AG10803 (cell line): ENCODE data around the gene ST7.

Experiments
- DNase-seq: peaks from one replicate; pipeline ENCODE4 v3.0.0; 2010; ENCODE audit warnings: low read depth
- H3K4me3 ChIP-seq: 2 replicates; pipeline ENCODE4 v1.5.1; 2011; ENCODE audit warnings: mild to moderate bottlenecking, low read length, control low read depth
- TF ChIP-seq, protein P1 (sequence below): conservative IDR thresholded peaks from 2 replicates; pipeline ENCODE4 v1.5.1; 2011; ENCODE audit warnings: mild to moderate bottlenecking, low read length, control low read depth, inconsistent platforms

Gene ST7

DNA sequence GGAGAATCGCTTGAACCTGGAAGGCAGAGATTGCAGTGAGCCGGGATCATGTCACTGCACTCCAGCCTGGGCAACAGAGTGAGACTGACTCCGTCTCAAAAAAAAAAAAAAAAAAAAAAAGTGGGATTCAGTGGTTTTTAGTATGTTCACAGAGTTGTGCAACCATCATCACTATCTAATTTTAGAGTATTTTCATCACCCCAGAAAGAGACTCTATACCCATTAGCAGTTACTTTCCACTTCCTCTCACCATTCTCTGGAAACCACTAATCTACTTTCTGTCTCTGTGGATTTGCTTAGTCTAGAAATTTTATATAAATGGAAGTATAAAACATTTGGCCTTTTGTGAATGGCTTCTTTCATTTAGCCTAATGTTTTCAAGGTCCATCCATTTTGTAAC, 113.4 kb downstream of the ST7 start:
- TF ChIP-seq, protein P1, sequence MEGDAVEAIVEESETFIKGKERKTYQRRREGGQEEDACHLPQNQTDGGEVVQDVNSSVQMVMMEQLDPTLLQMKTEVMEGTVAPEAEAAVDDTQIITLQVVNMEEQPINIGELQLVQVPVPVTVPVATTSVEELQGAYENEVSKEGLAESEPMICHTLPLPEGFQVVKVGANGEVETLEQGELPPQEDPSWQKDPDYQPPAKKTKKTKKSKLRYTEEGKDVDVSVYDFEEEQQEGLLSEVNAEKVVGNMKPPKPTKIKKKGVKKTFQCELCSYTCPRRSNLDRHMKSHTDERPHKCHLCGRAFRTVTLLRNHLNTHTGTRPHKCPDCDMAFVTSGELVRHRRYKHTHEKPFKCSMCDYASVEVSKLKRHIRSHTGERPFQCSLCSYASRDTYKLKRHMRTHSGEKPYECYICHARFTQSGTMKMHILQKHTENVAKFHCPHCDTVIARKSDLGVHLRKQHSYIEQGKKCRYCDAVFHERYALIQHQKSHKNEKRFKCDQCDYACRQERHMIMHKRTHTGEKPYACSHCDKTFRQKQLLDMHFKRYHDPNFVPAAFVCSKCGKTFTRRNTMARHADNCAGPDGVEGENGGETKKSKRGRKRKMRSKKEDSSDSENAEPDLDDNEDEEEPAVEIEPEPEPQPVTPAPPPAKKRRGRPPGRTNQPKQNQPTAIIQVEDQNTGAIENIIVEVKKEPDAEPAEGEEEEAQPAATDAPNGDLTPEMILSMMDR = no peak
- DNase-seq = no peak
- H3K4me3 ChIP-seq = no peak overlapping the region

DNA sequence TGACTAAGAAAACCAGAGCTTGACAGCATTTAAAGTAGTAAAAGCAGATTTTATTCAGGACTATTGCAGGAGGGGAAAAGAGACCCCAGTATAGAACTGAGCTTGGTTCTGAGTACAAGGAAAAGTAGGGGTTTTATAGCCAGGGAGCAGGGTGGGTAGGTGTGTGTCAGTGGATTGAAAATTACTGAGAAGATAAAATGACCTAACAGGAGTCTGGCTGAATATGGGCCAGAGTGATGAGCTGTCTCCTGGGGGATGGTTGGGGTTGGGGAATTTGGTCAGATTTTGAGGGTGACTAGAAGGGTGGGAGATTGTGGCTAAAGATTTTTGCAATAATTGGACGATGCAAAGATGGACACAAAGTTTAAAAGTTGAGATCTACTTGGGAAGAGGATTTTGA, 114.0 kb downstream of the ST7 start:
- TF ChIP-seq, protein P1 = no peak
- no peak for DNase-seq
- H3K4me3 ChIP-seq = no peak overlapping the region

DNA sequence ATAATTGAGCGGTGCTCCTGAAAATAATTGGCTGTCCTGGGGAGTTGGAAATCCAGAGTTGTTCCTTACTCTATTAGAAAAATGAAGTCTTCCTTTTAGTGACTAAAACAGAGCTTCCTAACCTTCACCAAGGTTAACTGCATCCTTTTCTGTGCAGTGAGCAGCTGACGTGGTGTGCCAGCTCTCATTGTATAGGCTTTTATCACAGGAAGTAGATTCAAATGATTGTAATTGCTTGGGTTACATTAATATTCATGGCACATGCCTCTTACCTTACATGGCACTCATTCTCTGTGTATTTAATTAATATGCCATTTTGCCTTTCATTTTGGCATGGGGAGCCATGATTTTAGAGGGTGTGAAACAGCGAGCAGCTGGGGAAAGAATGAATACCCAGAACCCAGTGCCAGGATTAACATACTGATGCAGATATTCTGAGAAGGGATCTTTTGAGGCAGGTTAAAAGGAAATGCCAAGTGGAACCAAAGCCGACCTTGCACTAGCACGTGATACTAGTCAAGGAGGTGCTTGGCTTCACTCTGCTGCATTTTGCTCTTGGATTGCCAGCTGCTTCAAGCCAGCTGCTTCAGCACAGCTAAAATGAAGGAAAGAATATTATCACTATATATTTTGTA, 115.3 kb downstream of the ST7 start:
- TF ChIP-seq, protein P1 = no peak
- no peak overlapping the region for H3K4me3 ChIP-seq
- no peak for DNase-seq

DNA sequence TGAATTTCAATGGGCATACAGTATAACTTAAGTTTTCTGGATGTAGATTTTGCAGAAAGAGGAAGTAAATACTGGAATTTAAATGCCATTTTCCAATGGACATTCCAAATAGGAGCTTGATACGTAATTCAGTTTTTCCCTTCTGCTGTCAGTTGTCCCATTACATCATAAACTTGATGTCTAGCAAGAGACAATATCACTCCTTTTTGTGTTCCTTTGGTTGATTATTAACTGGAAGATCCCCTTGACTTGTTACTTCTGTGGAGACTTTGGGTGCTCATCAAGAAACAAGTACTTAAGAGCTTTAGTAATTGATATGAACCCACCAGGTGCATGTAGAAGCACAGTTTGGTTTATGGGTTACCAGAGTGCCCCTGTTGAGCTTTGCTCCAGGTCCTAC, 116.1 kb downstream of the ST7 start:
- TF ChIP-seq, protein P1 = no peak
- no peak overlapping the region for H3K4me3 ChIP-seq
- no peak for DNase-seq

DNA sequence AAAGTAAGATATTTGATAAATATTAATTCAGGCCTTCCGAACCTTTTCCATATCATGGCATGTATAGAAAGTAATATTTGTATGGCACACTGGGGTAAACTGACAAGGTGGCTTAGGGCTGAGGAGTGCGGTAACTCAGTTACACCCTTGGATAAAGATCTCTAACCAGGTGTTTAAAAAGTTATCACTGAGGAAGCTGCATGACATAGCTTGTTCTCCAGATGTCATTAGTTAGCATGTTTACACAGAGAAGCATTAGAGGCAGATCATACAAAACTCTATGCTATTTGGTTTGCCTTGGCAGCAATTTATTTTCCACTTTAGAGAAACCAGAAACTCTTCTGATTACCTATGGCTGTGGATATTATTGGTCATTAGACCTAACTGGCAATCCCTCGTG, 118.2 kb downstream of the ST7 start:
- TF ChIP-seq, protein P1 = no peak
- DNase-seq = no peak
- H3K4me3 ChIP-seq = no peak overlapping the region

DNA sequence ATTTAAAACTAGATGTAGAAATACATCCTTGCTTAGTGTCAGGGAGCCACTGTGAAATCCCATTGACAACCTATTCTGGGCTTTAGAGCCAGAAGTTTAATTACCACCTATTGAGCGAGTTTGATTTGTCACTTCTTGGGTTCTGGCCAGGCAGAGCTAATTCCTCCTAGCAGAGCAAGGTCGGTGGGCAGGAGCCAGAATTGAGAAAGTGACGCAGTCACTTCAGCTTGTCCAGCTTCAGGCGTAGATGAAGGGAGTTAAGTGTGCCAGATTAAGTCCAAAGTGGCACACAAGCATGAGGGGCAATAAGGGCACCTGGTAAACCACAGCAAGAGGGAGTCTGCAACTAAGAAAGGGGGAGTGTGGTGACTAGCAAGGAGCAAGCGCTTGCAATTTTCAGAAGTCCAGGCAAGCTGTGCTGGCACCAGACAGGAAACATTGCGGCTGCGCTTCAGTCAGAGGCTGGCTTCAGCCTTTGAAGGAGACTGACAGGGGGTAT, 119.4 kb downstream of the ST7 start:
- H3K4me3 ChIP-seq = 0 out of 2 replicates have a peak overlapping the region, but pooled peaks have one; percentile 6
- peak; percentile 73 for DNase-seq

DNA sequence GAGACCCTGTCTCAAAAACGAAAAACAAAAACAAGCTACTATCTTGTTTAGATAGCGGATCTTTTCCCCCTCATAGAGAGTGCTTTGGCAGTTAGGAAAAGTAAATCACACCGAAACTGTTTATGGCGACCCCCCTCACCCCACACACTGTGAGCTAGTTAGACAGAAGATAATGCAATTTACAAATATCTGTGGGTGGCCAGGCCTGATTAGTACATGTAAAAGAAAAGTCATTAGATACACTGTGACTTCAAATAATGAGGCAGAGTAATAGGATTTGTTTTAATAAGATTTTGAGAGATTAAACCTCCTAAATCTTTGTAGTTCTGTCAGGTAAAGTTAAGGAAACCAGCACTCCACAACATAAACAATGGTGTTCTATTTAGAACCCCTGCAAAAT, 121.1 kb downstream of the ST7 start:
- H3K4me3 ChIP-seq = no peak overlapping the region
- TF ChIP-seq, protein P1 = no peak
- DNase-seq = no peak

More for the DNA sequence above, 119.4 kb downstream of the ST7 start:
- TF ChIP-seq, protein P1 = no peak
